Umbilical cord (tissue), 2 donors: ENCODE results near the gene ZSCAN5C. TPM values are rescaled to one million over a fixed set of nuclear protein-coding genes. Genes with fewer than 3 reads are reported as not detected.
"Not testable (repeated sequence)": the region's sequence is repeated elsewhere in the genome, so short reads cannot be mapped to it uniquely, and the experiment has no call there.

Experiments
- DNase-seq: peaks from one replicate; pipeline ENCODE4 v3.0.0-alpha.2; 2015; ENCODE audit warnings: low spot score
- total RNA-seq: library from RNA; depleted of rRNA; stranded (reverse); fragments of >200 nt; gene quantifications from one replicate; pipeline ENCODE4 v1.2.3, GENCODE V29; 2014; ENCODE audit warnings: low replicate concordance; ENCODE audit not compliant: insufficient read depth

ZSCAN5C gene
- total RNA-seq: not detected

DNA sequence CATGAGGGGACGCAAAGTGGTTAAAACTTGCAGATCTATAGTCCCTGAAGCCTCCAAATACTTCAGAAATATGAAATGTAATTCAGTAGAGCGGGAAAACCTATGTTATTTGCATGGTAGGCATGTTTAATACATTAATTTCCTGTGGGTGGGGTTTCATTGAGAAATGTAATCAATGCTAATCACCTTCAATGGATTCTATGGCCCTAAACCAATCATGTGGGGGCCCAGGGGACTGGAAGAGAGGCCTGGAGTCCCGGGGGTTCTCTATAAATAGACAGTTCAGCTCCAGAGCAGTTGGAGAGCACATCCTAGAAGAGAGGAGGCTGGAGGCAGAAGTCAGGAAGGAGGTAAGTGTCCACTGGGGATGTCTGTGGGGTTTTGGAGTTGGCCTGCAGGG lies at the start of gene ZSCAN5C:
Gene ZSCAN5C, plus strand, starts transcription at position 301 of the 400 bp plus-strand sequence. CDS start 3,641 bp downstream, outside the sequence.
- no peak for DNase-seq

- DNase-seq: no peak
Measured at GRCh38 chr19:56152644-56153043, 49.4 kb upstream of the ZSCAN5C start.

DNA sequence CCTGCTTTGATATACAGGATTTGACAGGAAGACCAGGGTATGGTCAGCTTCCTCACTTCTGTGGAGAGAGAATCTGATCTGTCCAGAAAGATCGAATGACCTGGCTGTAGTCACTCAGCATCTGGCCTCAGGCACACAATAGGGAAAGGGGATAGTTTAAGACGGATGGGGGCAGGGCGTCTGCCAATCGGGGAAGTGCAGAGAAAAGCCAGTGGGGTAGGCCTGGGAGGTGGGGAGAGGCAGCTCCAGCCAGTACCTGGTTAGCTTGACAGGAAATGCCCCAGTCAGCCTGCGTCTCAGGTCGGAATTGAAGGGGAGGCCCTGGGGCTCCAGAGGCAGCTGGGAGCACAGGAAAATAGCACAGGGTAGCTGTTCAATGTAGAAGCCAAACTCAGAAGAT lies 48.6 kb upstream of the ZSCAN5C start:
- no peak for DNase-seq

GRCh38 chr19:56155124-56155687 lies 46.9 kb upstream of the ZSCAN5C start:
- DNase-seq: no peak

DNA sequence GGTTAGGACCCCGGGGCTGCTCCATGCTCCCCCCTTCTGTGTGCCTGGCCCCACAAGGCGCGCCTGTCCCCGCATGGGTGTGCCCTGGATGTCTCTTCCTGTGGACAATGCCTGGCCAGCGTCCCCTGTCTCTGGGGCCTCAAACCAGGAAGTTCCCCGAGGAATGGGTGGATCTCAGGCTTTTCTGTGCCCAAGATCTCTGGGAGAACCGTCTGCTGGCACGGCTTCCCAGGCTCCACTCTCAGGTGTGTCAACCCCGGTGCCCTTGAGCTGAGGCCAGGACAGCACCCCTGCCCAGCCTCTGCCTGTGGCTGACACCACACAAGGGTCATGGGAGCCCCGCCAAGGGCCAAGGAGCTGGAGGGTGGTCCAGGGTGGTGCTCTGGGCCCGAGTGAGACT lies 45.3 kb upstream of the ZSCAN5C start:
- DNase-seq: no peak

DNA sequence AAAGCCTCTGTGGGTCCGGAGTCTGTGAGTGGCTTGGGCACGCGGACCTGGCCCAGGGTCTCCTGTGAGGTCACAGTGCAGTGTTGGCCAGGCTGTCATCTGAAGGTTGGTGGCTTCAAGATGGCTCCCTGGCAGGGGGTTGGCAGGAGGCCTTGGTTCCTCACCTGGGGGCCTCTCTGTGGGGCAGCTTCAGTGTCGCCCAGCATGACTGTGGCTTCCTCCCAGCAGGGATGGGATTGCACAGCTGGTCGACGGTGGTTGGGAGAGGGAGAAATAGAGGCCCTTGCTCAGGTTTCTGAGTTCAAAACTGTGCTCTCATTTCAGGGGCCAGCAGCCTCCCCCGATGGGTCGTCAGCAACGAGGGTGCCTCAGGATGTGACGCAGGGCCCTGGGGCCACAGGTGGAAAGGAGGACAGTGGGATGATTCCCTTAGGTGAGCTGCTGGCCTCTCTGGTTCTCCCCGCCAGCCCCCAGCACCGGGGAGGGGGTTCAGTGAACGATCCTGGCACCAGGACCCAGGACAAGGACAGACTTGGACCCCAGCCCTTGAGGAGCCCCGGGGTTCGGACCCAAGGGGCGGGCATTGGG lies 43.8 kb upstream of the ZSCAN5C start:
- DNase-seq: no peak

- no peak for DNase-seq
Measured at GRCh38 chr19:56159009-56159559, 43.0 kb upstream of the ZSCAN5C start.

DNA sequence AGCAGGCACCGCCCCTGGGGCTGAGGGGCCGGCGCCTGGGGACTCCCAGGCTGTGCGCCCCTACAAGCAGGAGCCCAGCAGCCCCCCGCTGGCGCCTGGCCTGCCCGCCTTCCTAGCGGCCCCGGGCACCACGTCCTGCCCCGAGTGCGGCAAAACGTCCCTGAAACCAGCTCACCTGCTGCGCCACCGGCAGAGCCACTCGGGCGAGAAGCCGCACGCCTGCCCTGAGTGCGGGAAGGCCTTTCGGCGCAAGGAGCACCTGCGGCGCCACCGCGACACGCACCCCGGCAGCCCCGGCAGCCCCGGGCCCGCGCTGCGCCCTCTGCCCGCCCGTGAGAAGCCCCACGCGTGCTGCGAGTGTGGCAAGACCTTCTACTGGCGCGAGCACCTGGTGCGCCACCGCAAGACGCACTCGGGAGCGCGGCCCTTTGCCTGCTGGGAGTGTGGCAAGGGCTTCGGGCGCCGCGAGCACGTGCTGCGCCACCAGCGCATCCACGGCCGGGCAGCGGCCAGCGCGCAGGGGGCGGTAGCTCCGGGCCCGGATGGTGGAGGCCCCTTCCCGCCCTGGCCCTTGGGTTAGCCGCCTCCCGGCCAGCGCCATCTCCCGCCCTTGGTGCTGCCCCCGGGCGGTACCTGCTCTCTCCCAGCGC lies 42.3 kb upstream of the ZSCAN5C start:
- DNase-seq: no peak

GRCh38 chr19:56161534-56161933 lies 40.5 kb upstream of the ZSCAN5C start:
- no peak for DNase-seq

DNA sequence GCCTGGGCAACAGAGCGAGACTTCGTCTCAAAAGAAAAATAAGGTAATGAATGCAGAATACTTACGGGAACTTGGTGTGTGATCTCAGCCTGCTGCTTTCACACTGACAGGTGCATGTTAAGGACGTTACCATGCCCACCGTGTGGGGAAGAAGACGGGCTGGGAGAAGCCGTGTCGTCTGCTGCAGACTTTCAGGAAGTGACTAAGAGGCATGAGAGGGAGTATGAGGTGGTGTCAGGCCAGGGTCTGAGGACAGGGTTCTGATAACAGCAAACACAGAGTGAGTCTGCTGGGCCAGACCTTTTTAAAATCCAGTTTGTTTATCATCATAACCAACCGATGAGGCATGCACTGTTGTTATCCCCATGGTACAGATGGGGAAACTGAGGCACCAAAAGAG lies 39.8 kb upstream of the ZSCAN5C start:
- DNase-seq: no peak

DNA sequence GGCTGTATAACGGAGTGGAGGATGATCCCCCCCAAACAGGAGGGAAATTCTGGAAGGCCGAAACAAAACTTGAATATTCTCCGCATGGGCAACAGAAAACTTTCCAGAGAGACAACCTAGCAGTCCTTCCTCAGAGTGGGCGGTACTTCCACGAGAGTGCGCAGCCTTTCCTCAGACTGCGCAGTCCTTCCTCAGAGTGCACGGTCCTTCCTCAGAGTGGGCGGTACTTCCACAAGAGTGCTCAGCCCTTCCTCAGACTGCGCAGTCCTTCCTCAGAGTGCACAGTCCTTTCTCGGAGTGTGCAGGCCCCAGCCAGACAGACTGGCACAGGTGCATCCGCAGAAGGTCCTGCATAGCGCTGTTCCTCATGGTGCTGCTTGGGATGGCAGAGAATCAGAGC lies 39.0 kb upstream of the ZSCAN5C start:
- no peak for DNase-seq

GRCh38 chr19:56167064-56167578 lies 35.0 kb upstream of the ZSCAN5C start:
- no peak for DNase-seq

- DNase-seq: no peak
Measured at GRCh38 chr19:56170261-56170660, 31.8 kb upstream of the ZSCAN5C start.

DNA sequence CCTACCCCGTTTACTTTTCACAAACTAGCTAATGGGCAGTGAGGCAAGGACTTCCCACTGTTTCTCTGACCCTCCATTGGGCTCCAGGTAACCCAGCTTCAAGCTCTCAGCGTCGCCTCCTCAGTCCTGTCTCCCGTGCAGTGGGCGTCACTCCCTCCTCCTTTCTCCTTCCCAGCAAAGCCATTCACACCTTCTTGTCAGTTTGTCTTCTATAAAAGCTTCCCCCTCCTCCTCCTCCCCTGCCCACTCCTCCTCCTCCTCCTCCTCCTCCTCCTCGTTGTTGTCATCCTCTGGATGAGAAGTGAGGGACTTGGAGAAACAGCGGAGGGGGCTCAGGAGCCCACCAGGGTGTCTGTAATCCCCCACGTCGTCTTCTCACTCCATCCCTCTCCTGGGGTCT lies 28.0 kb upstream of the ZSCAN5C start:
- DNase-seq: no peak

DNA sequence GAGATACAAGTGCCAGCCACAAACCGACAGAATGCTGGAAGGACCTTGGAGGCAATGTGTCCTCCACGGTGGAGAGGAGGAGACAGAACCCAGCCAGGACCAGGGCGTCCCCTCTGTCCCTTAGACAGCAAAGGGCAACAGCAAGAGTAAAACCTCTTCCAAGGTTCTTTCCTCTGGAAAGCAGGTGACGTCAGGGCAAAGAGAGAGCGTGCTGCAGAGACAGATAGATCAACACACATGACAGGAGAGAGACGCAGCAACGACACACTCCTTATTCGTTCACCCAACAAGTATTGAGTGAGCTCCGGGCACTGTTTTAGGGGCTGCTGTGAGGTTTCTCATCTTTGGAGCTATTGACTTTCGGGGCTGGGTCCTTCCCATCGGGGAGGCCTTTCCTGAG lies 27.5 kb upstream of the ZSCAN5C start:
- DNase-seq: no peak

- not testable (repeated sequence) for DNase-seq
Measured at GRCh38 chr19:56175861-56176307, 26.2 kb upstream of the ZSCAN5C start, which contains the start of gene GALP. Gene GALP, plus strand, starts transcription at chr19:56176008. Its CDS starts 1,101 bp downstream, at chr19:56177109.

DNA sequence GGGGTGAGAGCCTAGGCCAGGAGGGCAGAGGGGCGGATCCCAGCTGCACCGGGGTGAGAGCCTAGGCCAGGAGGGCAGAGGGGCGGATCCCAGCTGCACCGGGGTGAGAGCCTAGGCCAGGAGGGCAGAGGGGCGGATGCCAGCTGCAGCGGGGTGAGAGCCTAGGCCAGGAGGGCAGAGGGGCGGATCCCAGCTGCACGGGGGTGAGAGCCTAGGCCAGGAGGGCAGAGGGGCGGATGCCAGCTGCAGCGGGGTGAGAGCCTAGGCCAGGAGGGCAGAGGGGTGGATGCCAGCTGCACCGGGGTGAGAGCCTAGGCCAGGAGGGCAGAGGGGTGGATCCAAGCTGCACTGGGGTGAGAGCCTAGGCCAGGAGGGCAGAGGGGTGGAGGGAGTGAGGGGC lies 25.8 kb upstream of the ZSCAN5C start:
- DNase-seq: not testable (repeated sequence)

- no peak for DNase-seq
Measured at GRCh38 chr19:56176881-56177280, 25.2 kb upstream of the ZSCAN5C start.

- no peak for DNase-seq
Measured at GRCh38 chr19:56177564-56178243, 24.4 kb upstream of the ZSCAN5C start.

GRCh38 chr19:56189785-56190184 lies 12.3 kb upstream of the ZSCAN5C start:
- DNase-seq: no peak

DNA sequence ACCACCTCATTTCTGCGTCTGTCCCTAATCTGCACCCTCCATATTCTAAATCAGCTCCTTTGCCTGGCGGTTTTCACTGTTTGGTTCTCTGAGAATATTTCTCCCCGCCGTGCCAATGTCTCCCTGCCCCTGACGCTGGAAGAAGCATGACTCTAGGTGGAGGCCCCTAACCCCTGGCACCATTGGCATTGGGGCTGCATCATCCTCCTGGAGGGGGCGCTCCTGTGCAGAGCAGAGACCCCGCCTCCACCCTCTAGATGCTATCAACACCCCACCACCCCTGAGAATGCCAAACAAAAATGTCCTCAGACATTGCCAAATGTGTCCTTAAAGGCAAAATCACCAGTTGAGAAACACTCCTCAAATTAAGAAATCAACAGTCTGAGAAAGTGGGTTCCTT lies 11.0 kb upstream of the ZSCAN5C start:
- no peak for DNase-seq

DNA sequence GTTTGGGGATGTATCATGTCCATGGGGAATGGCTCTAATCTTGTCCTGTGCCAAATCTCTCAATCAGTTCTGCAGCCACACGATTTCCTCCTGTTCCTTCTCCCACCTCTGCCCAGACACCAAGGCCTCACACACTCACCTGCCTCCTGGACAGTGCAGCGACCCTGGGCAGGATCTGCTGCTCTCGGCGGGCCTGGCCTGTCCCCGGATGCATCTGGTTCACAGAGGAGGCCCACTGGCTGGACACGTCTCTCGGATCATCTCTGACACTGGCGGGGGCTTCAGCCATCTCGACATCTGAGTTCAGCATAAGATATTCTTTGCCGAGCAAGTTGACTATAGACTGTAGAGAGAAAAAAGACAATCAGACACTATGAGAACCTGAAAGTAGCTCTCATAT lies 10.4 kb upstream of the ZSCAN5C start:
- no peak for DNase-seq
